CD4-positive, alpha-beta T cell treated with Interleukin-15 for 4 hours (primary cell): ENCODE data around the gene SEC23B.

ENCODE experiments used
- DNase-seq: peaks from one replicate; pipeline ENCODE4 v3.0.0-alpha.2; 2020; ENCODE audit warnings: low spot score

Gene SEC23B

DNA sequence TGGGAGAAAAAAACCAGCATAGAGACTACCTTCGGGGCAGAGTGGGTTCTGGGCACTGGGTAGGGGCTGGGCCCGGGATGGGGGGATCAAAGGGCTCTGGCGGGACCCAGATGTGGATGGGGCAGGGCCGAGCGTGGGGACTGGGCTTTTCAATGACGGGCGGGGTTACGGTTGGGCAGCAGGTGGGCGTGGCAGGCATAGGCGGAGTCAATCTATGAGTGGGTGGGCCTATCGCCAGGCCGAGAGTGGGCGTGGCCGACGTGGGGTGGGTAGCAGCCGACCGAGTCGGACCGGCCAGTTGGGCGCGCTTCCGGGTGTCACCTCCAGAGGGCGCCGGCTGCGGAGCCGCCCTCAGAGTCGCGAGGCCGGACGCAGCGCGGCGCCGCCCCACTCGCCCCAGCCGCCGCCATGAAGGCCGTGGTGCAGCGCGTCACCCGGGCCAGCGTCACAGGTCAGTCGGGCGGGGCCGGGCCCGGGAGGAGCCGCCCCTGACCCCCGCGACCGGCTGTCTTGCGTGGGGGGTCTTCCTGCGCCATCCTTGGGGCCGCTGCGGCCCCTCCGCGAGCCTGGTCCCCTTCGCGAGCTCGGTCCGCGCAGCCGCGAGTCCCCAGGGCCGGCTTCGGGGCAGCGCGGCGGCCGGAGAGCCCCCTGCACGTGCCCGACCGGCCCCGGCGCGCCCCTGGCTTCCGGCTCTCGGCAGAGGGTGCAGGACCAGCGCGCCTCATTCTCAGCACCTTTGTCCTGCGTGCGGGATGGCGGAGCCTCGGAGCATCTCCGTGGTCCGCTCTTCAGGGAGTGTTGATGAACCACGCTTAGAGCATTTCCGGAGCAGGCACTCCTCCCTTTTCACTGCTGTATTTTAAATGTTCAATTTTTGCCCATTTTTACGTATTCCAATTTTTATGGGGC lies 80.2 kb downstream of the SEC23B start, which contains the start of gene DTD1:
Gene DTD1 (plus strand): TSS at position 390 of the 909 bp plus-strand sequence. CDS start 19 bp downstream, at position 409.
- DNase-seq, result peak; percentile 86

DNA sequence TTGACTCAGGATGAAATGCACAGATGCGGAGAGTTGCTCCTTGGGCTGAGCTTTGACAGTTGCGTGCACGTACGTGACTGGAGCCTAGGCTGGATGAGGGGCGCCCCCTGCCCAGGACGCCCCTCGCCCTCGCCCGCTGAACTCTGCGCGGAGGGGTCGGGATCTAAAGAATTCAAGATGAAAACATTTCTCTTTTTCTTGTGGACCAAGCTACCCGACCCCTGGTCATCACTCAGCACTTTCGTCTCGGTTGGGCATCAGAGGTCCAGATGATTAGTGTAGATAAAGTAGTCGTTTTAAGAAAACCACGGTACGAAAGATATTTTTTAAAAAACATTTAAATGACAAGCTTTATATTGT lies 80.8 kb downstream of the SEC23B start:
- DNase-seq, result no peak

DNA sequence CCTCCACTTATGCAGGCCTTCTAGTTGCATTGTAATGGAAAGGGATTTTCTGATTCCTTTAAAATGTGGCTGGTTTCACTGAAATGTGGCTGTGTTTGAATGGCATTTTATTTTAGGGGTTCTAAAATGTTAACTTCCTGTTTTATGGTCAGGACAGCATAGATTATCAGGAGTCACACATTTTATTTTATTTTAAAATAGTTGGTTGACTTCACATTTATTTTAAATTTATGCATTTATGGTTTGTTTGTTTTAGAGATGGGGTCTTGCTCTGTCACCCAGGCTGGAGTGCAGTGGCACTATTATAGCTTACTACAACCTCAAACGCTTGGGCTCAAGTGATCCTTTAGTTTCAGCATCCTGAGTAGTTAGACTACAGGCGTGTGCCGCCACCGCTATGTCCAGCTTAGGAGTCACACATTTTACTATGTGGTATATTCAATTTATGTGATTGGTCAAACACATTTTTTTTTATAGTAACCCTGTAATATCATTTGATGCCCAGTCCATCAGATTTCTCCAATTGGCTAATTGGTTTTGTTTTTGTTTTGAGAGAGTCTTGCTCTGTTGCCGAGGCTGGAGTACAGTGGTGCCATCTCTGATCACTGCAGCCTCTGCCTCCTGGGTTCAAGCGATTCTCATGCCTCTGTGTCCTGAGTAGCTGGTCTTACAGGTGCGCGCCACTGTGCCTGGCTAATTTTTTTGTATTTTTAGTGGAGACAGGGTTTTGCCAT lies 82.4 kb downstream of the SEC23B start:
- DNase-seq, result no peak

DNA sequence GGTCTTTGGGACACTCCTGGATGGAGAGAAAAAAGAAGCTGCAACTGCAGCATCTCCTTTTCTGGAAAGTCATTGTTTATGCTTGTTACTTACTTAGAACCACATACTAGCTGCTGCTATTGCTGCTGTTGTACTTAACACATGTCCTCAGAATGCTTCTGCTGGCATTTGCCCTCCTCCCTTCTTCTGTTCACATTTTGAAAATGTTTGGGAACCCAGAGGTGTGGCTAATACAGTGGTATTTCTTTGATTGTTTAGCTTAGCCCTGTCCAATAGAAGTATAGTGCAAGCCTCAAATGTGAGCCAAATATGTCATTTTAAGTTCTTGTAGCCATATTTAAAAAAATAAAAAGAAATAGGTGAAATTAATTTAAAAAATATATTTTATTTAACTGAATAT lies 88.5 kb downstream of the SEC23B start:
- no peak for DNase-seq

DNA sequence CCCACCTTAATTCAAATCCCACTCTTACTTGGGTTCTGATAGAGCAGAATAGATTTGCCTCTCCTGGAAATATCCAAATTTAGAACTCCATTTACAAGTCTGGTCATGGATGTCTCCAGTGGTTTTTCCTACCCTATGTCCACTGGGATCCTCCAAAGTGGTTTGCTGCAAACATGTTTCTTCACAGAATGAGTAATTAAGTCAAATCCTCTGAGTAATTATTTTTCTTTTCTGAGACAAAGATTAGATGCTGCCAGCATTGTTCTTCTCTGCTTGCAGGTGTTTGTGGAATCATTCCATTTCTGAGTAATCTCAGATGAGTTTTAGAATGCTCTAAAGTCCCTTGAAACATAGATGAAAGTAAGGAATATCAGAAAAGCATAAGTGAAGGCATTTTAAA lies 102.0 kb downstream of the SEC23B start:
- no peak for DNase-seq
